Hindlimb muscle (tissue), 1 donor: ENCODE measurements around the gene KLF2. TPM values are rescaled to one million over a fixed set of nuclear protein-coding genes. Genes with fewer than 3 reads are reported as not detected.
"Not testable (repeated sequence)": the region's sequence is repeated elsewhere in the genome, so short reads cannot be mapped to it uniquely, and the experiment has no call there.

Source experiments
- DNase-seq: peaks from one replicate; pipeline ENCODE4 v3.0.0-alpha.2; 2013
- polyA plus RNA-seq: library from polyadenylated mRNA; unstranded; fragments of 120-200 nt; gene quantifications from one replicate; pipeline ENCODE4 v1.2.1, GENCODE V29; 2013; ENCODE audit not compliant: insufficient read length

Gene KLF2
- polyA plus RNA-seq = 88.4 TPM

- DNase-seq = peak; percentile 97
Measured at GRCh38 chr19:16324384-16325160, at the start of gene KLF2. Gene KLF2, plus strand, starts transcription at chr19:16324826. Its CDS starts 98 bp downstream, at chr19:16324924.

GRCh38 chr19:16280306-16280705 lies 44.3 kb upstream of the KLF2 start:
- no peak for DNase-seq

- no peak for DNase-seq
Measured at GRCh38 chr19:16281743-16282142, 42.9 kb upstream of the KLF2 start.

GRCh38 chr19:16283210-16284061 lies 41.2 kb upstream of the KLF2 start:
- DNase-seq = peak; percentile 94

GRCh38 chr19:16284505-16284904 lies 40.1 kb upstream of the KLF2 start:
- no peak for DNase-seq

GRCh38 chr19:16285079-16285478 lies 39.5 kb upstream of the KLF2 start:
- not testable (repeated sequence) for DNase-seq

- DNase-seq = no peak
Measured at GRCh38 chr19:16285769-16286498, 38.7 kb upstream of the KLF2 start.

- no peak for DNase-seq
Measured at GRCh38 chr19:16288544-16288943, 36.1 kb upstream of the KLF2 start.

GRCh38 chr19:16289594-16289993 lies 35.0 kb upstream of the KLF2 start:
- DNase-seq = no peak

GRCh38 chr19:16290692-16291091 lies 33.9 kb upstream of the KLF2 start:
- no peak for DNase-seq

GRCh38 chr19:16293118-16294091 lies 31.2 kb upstream of the KLF2 start:
- peak; percentile 92 for DNase-seq

GRCh38 chr19:16295057-16295456 lies 29.6 kb upstream of the KLF2 start:
- peak; percentile 51 for DNase-seq

GRCh38 chr19:16296713-16297112 lies 27.9 kb upstream of the KLF2 start:
- no peak for DNase-seq

GRCh38 chr19:16297575-16298178 lies 26.9 kb upstream of the KLF2 start:
- no peak for DNase-seq

- no peak for DNase-seq
Measured at GRCh38 chr19:16298334-16298733, 26.3 kb upstream of the KLF2 start.

GRCh38 chr19:16301999-16302694 lies 22.5 kb upstream of the KLF2 start:
- no peak for DNase-seq

GRCh38 chr19:16303755-16304154 lies 20.9 kb upstream of the KLF2 start:
- no peak for DNase-seq

GRCh38 chr19:16304511-16304910 lies 20.1 kb upstream of the KLF2 start:
- DNase-seq = not testable (repeated sequence)

- not testable (repeated sequence) for DNase-seq
Measured at GRCh38 chr19:16305060-16305459, 19.6 kb upstream of the KLF2 start.

- no peak for DNase-seq
Measured at GRCh38 chr19:16306728-16307402, 17.8 kb upstream of the KLF2 start.
